HFFc6 (cell line): ENCODE data around the gene REEP5. TPM values are rescaled to one million over a fixed set of nuclear protein-coding genes. Genes with fewer than 3 reads are reported as not detected.

Experiments used
- DNase-seq: peaks from one replicate; pipeline ENCODE4 v3.0.0-alpha.2; 2018
- H3K27ac Mint-ChIP-seq: 2 replicates; pipeline ENCODE4 v1.8.0; 2020; ENCODE audit warnings: mild to moderate bottlenecking, mixed read lengths
- H3K27me3 Mint-ChIP-seq: 2 replicates; pipeline ENCODE4 v1.8.0; 2021; ENCODE audit warnings: mild to moderate bottlenecking, moderate library complexity, mixed read lengths; ENCODE audit not compliant: insufficient read depth
- H3K36me3 Mint-ChIP-seq: 2 replicates; pipeline ENCODE4 v1.8.0; 2021; ENCODE audit warnings: low read depth, mixed read lengths
- H3K4me1 Mint-ChIP-seq: 2 replicates; pipeline ENCODE4 v1.8.0; 2020; ENCODE audit warnings: low read depth, mixed read lengths
- H3K4me3 Mint-ChIP-seq: 2 replicates; pipeline ENCODE4 v1.8.0; 2020; ENCODE audit warnings: mild to moderate bottlenecking, moderate library complexity, mixed read lengths
- H3K9me3 Mint-ChIP-seq: 2 replicates; pipeline ENCODE4 v1.8.0; 2020; ENCODE audit warnings: mild to moderate bottlenecking, mixed read lengths
- total RNA-seq, 6 experiments: library from RNA; stranded (reverse); fragmentation: NEBNext Ultra II Directional; extraction: Animal tissue kit (Norgen Biotek cat#: 25700); gene quantifications; 2 replicates in 1 of 6; 3 replicates in 5 of 6; pipeline ENCODE4 v1.2.3, GENCODE V29; 2021
- TF ChIP-seq, protein P1 (sequence below): fragments of 200-600 bp; sonication (generic); IDR thresholded peaks from 2 replicates; pipeline ENCODE4 v1.5.0; 2021; ENCODE audit warnings: antibody characterized with exemption, mild to moderate bottlenecking

REEP5 gene
- total RNA-seq, 6 experiments from 2014 or later: 95.9 to 143 (median 107) TPM

DNA sequence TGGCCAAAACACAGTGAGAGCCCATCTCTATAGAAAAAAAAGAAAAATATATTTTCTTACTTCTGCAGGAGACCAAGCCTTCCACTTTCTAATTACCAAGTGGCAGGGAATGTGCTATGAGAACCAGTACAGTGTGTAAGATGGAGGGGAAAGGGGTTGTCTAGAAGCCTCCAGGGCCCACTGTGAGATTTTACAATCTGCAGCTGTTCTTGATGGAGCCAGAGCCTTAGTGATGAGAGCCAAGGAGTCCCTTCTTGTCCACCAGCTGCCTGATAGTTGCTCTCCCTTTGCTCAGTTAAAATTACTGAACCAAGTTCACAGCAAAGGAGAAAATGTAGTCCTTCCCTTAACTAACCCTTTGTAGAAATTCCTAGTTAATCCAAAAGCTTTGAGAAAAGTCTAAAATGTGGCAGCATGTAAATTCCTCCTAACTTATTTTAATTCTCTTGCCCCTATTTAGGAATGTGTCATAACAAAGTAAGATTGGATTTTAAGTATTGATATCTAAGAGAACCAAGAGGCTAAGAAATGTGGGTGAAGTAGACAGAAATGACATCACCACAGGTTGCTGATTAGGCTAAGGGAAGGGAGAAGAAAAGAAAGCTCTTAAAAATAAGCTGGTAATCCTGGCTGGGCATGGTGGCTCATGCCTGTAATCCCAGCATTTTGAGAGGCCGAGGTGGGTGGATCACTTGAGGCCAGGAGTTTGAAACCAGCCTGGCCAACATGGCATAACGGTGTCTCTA, 41.6 kb downstream of the REEP5 start:
- TF ChIP-seq, protein P1, sequence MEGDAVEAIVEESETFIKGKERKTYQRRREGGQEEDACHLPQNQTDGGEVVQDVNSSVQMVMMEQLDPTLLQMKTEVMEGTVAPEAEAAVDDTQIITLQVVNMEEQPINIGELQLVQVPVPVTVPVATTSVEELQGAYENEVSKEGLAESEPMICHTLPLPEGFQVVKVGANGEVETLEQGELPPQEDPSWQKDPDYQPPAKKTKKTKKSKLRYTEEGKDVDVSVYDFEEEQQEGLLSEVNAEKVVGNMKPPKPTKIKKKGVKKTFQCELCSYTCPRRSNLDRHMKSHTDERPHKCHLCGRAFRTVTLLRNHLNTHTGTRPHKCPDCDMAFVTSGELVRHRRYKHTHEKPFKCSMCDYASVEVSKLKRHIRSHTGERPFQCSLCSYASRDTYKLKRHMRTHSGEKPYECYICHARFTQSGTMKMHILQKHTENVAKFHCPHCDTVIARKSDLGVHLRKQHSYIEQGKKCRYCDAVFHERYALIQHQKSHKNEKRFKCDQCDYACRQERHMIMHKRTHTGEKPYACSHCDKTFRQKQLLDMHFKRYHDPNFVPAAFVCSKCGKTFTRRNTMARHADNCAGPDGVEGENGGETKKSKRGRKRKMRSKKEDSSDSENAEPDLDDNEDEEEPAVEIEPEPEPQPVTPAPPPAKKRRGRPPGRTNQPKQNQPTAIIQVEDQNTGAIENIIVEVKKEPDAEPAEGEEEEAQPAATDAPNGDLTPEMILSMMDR: no peak
- Mint-ChIP-seq H3K4me3 (no peak overlapping the region), H3K27ac (peak overlapping the region; percentile 1; the same call in 1 of the 2 replicates), H3K27me3 (no peaks in the 10 kb centered on the region), H3K9me3 (no peaks in the 10 kb centered on the region), H3K36me3 (peaks cover 16% of the 10 kb centered on the region), H3K4me1 (peaks cover 18% of the 10 kb centered on the region)
- DNase-seq: no peak

DNA sequence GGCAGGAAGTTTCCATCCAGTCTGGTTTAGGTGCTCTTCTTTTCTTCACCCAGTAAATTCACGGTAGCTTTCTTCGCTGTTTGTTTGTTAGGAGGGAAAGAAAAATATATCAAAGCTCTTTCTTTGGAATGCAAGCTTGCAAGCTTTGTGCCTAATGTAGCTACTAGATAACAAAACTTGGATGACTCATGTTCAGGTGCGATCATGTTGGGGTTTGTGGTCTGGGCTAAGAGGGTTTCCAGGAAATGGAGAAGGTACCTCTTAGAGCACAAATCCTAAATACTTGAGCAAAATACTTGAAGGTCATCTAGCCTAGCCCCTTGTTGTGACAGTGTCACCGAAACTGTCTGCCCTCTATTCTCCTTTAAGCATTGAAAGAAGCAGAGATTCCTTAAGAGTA, 43.3 kb downstream of the REEP5 start:
- Mint-ChIP-seq H3K27me3 (no peaks in the 10 kb centered on the region; the same call in 1 of the 2 replicates), H3K36me3 (peaks cover 21% of the 10 kb centered on the region), H3K4me1 (peaks cover 18% of the 10 kb centered on the region), H3K27ac (peak overlapping the region; percentile 32; the same call in 1 of the 2 replicates), H3K9me3 (no peaks in the 10 kb centered on the region), H3K4me3 (no peak overlapping the region)
- DNase-seq: no peak
- TF ChIP-seq, protein P1: no peak

DNA sequence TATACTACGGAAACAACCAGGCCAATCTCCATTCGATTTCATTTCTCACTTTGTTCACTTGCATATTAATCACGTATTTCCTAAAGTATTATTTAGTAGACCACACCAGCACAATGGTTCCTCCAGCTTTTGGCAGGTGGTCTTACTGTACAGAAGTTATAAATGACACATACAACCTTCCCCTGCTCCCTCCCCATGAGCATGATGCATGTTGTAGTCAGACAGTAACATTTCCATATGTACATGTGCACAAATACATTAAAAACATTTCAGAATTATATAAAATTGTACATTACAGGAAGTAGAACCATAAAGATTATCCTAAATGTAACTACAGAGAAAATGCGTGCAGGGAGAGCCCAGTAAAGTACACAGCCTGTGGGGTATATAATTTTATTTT, 43.9 kb downstream of the REEP5 start:
- Mint-ChIP-seq H3K36me3 (peaks cover 24% of the 10 kb centered on the region), H3K27me3 (no peaks in the 10 kb centered on the region; the same call in 1 of the 2 replicates), H3K9me3 (no peaks in the 10 kb centered on the region), H3K4me1 (peaks cover 18% of the 10 kb centered on the region), H3K27ac (no peak overlapping the region), H3K4me3 (no peak overlapping the region)
- TF ChIP-seq, protein P1: no peak
- no peak for DNase-seq

DNA sequence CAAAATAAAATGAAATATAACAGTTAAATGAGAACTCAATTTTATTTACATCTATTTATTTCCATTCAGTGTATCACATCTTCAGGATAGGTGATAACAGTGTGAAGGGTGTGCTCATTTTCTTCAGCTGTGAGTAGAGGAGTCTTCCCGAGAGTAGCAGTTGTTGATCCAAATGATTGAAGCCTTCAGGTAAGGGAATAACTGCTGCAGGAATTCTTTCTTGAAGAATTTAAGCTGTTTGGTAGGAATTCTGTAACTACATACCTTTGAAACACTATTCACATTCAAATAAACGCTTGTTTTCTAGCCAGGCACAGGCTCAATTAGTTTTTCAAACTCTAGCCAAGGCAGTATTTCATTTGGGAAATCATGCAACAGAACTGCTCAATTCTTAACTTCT, 45.7 kb downstream of the REEP5 start:
- H3K27ac Mint-ChIP-seq: no peak overlapping the region
- H3K4me1 Mint-ChIP-seq: peaks cover 18% of the 10 kb centered on the region
- DNase-seq: no peak
- TF ChIP-seq, protein P1: no peak
- no peak overlapping the region for H3K4me3 Mint-ChIP-seq
- H3K36me3 Mint-ChIP-seq: peaks cover 24% of the 10 kb centered on the region
- H3K27me3 Mint-ChIP-seq: no peaks in the 10 kb centered on the region; the same call in 1 of the 2 replicates
- H3K9me3 Mint-ChIP-seq: no peaks in the 10 kb centered on the region

DNA sequence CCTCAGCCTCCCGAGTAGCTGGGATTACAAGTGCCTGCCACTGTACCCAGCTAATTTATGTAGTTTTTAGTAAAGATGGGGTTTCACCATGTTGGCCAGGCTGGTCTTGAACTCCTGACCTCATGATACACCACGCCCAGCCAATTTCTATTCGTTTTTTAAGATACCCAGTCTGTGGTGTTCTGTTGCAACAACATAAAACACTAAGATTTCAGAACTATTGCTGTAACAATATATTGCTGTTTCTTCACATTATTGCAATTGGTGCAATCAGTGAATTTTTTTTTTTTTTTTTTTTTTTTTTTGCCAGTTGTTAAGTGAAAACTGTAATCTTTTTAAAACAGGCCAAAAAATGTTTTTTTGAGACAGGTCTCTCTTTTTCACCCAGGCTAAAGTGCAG, 51.1 kb downstream of the REEP5 start:
- peaks cover 33% of the 10 kb centered on the region for H3K36me3 Mint-ChIP-seq
- no peaks in the 10 kb centered on the region; the same call in 1 of the 2 replicates for H3K27me3 Mint-ChIP-seq
- DNase-seq: no peak
- H3K4me1 Mint-ChIP-seq: no peaks in the 10 kb centered on the region
- H3K4me3 Mint-ChIP-seq: no peak overlapping the region
- H3K27ac Mint-ChIP-seq: no peak overlapping the region
- H3K9me3 Mint-ChIP-seq: no peaks in the 10 kb centered on the region
- TF ChIP-seq, protein P1: no peak
